GM12892 (cell line): Measurements from ENCODE around the gene ARID5B.

Source experiments
- POLR2A ChIP-seq: IDR thresholded peaks from 2 replicates; pipeline ENCODE4 v1.6.1; 2011; ENCODE audit warnings: low read depth, low read length, control low read depth
- POLR2AphosphoS5 ChIP-seq: IDR thresholded peaks from 2 replicates; pipeline ENCODE4 v1.6.1; 2011; ENCODE audit warnings: low read depth, low read length, control low read depth
- TAF1 ChIP-seq: IDR thresholded peaks from 2 replicates; pipeline ENCODE4 v1.6.1; 2011; ENCODE audit warnings: low read depth, mild to moderate bottlenecking, control low read depth, low read length, borderline replicate concordance

- TF ChIP-seq POLR2A (no peak), POLR2AphosphoS5 (no peak), TAF1 (no peak)
Observed at GRCh38 chr10:62025134-62025794, 123.8 kb downstream of the ARID5B start.
